Amygdala (tissue), 56 donors: ENCODE measurements around the gene FLNC.

Experiments used
- DNase-seq, 56 donors: peaks; one replicate each; lab custom pipeline; 2025; lab: John Stamatoyannopoulos, UW

The FLNC gene

DNA sequence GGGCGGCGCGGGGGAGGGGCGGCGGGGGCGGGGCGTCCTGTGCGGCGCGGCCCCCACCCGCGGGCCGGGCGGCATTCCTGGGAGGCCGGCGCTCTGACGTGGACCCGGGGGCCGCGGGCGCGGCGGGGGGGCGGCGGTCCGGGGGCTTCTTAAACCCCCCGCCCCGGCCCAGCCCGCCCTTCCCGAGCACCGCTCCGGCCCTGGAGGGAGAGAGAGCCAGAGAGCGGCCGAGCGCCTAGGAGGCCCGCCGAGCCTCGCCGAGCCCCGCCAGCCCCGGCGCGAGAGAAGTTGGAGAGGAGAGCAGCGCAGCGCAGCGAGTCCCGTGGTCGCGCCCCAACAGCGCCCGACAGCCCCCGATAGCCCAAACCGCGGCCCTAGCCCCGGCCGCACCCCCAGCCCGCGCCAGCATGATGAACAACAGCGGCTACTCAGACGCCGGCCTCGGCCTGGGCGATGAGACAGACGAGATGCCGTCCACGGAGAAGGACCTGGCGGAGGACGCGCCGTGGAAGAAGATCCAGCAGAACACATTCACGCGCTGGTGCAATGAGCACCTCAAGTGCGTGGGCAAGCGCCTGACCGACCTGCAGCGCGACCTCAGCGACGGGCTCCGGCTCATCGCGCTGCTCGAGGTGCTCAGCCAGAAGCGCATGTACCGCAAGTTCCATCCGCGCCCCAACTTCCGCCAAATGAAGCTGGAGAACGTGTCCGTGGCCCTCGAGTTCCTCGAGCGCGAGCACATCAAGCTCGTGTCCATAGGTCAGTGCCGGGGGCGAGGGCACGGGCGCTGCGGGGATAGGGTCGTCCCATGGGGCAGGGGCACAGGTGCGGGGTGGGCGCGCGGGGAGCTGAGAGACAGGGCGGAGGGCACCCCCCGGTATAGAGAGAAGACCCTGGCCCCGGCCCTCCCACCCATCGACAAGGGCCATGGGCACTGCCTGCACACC lies at the start of gene FLNC:
Gene FLNC (plus strand): TSS at position 176 of the 947 bp plus-strand sequence. CDS start 232 bp downstream, at position 408.
- peak in 3 of 56 donors; percentile 27 to 50 (median 27) for DNase-seq

DNA sequence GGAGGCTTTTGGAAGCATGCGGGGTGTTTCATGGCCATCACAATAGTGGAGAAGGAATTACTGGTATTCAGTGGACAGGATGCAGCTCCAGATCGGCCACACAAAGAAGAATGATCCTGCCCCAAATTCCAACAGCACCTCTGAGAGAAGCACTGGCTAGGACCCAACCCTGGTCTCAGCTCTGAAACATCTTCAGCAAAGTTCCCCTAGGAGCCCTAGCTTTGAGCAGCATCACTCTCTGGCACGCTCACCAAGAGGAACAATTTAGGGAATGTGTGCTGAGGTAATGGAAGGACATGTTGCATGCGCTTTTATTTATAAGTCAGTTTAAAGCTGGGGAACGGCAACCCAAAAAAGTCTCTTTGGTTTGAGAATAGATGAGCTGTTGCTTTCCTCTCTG lies 49.1 kb upstream of the FLNC start:
- no peak for DNase-seq

DNA sequence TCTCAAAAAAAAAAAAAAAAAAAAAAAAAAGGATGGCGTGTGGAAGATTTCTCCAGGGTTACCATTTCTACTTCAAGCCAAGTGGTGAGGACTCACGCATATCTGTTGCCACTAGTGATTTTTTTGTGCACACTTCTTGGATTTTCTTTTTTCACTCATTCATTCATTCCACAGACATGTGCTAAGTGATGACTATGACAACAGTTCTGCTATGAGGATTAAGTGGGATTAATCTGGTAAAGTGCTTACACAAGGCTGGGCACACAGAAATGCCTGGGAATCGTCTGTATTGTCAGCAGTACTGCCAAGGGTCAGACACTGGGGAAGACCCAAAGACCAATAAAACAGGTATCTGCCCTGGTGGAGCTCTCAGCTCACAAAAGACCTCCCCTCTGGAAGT lies 48.4 kb upstream of the FLNC start:
- no peak for DNase-seq

DNA sequence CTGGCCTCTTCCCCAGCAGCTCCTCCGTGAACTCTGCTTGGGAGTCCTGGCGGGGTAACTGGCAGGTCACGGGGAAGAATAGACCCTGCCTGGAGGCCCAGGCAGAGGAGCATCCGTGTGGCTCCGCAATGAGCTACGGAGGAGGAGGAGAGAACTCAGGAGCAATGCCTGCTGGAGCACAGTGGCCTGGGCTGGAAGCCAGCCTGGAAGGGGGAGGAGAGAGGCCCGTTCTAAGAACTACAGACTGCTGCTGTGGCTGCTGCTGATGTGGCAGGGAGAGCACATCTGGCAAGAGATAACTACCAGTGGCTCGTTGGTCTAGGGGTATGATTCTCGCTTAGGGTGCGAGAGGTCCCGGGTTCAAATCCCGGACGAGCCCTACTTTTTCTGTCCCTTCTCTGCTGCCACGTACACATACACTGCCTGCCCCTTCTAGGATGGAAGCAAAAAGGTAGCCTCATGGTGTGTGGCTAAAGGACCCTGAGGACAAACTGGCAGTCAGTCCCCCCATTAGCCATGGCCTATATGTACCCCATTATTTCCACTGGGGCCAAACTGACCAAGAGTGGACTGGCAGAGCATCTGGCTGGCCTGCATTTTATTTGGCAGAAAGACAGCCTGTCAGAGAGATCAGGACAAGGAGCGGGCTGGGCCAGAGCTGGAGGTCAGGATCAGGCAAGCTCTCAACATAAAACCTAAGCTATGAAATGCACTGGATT lies 46.9 kb upstream of the FLNC start:
- peak in 31 of 56 donors; percentile 4 to 69 (median 37) for DNase-seq

DNA sequence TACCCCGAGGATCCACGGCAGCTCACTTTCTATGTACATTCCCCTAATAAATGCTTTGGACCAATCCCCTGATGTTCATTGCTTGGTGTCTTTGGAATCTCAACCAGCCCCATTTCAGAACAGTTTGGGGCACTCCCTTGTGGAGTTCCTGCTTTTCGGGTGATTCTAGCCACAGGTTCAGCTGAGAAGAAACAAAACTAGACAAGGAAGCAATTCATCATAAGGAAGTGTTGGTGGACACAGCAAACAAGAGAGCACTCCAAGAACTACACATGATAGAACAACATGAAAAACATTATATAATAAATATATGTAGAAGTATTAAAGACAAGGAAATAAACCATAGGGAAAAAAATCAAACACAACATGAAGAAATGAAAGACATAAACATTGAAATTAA lies 44.5 kb upstream of the FLNC start:
- no peak for DNase-seq

GRCh38 chr7:128788446-128789412 lies 41.5 kb upstream of the FLNC start:
- DNase-seq = no peak

GRCh38 chr7:128790315-128791041 lies 39.7 kb upstream of the FLNC start:
- peak in 2 of 56 donors; percentile 3 to 4 for DNase-seq

DNA sequence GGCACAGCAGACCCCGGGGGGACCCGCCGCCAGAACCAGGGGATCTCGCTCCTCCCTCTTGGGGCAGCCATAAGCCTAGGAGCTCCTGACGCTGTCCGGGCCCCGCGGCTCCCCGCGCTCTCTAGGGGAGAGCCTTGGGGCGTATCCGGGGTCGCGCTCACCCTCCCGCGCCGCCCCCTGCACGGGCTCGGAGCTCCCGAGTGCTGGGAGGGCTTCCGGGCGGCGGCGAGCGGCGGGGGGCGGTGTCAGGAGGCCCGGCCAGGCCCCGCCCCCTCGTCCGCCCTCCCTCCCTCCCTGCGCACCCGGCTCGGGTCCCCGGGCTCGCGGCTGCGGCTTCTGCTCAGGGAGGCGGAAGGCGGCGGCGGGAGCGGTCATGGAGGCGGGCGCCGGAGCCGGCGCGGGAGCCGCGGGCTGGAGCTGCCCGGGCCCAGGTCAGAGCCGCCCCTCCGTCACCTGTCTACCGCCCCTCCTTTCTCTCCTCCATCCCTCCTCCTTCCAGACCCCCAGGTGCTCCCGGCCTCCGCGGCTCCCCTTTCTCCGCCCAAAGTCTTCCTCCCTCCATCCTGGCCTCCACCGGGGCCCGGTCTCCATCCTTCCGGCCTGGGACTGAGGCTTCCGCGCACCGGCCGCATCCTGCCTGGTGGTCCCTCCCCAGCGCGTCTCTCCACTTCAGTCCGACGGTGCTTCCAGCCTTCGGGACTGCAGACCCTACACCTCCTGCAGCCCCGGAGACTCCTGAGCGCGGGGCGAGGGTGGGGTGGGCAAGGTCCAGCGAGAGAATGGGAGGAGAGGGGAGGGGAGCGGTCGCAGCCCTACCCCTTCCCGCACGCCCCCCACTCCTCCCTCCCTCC lies 38.9 kb upstream of the FLNC start, which contains the start of gene CCDC136:
Gene CCDC136 (plus strand): TSS at position 848 of the 851 bp plus-strand sequence. CDS start 444 bp downstream, outside the sequence.
- DNase-seq = peak in 40 of 56 donors; percentile 11 to 71 (median 38)

DNA sequence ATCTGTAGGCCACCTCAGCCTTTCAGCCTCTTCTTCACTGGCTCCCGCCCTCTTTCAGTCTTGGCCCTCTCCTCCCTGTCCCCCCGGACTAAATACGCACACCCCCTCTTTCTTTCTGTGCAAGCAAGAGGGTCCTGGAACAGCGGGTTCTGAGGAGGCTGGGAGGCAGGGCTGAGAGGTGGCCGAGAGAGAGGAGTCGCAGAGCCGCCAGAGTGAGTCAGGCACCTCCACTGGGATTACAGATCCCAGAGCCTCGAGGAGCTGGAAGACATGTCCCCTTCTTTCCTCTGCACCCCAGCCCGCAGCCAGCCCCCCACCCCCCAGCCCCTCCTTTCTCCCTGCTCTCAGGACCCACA lies 38.3 kb upstream of the FLNC start:
- no peak for DNase-seq

DNA sequence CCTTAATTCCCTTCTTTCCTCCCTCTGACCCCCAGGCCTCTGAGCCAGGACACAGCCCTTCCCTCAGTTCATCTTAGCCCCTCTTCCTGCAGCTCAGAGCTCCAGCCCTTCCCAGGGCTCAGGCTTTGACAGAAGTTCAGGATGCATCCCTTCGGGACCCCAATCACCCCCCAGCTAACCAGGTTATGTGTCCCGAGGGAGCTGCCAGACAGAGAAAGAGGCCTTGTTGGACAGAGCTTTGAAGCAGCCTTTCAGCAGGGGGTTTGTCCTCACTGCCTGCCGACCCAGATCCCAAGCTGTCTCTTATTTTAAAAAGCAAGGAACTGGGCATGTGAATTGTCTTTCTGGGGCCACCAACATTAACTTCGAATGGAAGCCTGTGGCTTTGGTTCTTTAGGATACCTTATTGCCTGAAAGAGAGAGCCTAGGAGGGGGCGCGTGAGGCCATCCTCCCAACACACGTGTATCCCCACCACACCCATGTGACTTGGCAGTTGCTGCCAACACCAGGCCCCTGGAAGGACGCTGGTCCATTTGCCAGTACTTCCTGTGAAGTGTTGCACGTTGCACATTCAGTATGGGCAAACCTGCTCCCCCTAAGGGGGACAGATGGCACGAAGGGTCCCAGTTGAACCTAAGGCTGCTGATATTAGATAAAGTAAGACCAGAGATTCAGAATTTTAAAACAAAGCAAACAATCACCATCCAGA lies 37.6 kb upstream of the FLNC start:
- DNase-seq = peak in 9 of 56 donors; percentile 13 to 34 (median 26)

DNA sequence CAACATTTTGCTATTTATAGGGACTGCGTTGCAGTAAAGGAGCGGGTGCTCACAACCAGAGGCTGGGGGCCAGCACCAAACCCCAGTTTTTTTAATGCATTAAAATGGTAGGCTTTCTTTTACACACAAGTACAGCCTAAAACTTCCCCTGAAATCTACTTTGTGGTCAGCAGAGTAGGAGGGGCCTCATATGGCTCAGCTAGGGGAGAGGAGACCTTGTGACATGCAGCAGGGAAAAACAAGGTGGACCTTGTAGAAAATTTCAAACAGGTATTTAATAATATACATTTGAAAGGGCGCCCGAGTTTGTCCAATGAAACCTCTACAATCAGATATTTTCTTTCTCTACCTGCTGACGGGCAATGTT lies 37.0 kb upstream of the FLNC start:
- no peak for DNase-seq

DNA sequence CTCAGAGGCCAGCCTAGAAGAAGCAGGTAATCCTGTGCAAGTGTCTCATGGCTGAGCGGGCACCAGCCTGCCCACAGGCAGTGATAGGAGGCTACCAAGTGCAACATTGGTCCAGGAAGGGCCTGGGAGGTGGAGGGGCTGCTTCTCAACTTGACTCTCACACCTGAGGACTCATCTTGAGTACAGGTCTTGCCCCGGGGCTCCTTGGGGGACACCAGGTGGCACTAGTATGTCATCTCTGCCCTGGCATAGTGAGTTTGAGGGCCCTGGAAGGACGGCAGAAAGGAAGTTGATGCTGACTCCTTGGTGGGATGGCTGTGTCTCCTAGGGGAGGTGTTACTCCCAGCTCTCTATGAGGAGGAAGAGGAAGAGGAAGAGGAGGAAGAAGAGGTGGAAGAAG lies 36.2 kb upstream of the FLNC start:
- DNase-seq = peak in 1 of 56 donors; percentile 8

GRCh38 chr7:128794436-128794835 lies 35.8 kb upstream of the FLNC start:
- no peak for DNase-seq

- no peak for DNase-seq
These were observed 35.1 kb upstream of the FLNC start for GRCh38 chr7:128795129-128795528.

- no peak for DNase-seq
These were observed 33.9 kb upstream of the FLNC start for GRCh38 chr7:128796327-128796726.

DNA sequence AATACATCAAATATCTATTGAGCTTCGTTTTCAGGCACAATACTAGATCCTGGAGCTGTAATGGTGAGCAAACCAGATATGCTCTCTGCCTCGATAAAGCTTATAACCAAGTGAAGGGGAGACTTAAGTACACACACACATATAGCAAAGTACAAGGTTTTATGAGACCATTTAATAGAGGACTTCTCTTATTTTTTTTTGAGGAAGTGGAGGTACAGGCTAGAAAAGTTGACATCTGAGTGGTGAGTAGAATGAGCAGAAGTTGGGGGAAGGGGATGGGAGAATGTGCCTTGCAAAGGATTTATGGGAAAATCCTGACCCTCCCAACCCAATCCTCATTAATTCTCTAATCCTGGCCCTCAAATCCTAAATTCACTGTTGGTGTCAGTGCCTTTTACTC lies 30.8 kb upstream of the FLNC start:
- DNase-seq = no peak

DNA sequence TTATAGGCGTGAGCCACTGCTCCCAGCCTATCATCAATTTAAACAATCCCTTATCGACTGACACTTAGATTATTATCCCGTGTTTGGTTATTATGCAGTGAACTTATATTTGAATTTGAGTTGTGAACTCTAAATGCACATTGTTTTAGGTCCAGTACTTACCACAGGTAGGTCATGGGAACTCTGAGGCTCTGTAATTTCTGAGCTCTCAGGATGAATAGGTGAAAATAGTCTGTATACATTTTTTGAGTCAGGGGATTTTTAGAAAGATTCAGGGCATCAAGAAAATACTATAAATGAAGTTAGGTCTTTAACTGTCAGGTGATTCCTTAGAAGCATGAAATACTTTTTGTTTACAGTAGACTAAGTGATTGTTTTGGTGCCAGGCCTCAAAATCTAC lies 29.6 kb upstream of the FLNC start:
- no peak for DNase-seq

- no peak for DNase-seq
These were observed 29.2 kb upstream of the FLNC start for GRCh38 chr7:128801003-128801402.
